GM18861 (cell line): ENCODE measurements around the gene METTL13.

Experiments used
- ATAC-seq: cut with Tn5 transposase; IDR thresholded peaks from one replicate; pipeline ENCODE4 v1.9.1; 2021; ENCODE audit not compliant: unreplicated experiment

The METTL13 gene

GRCh38 chr1:171802207-171802606, 20.7 kb downstream of the METTL13 start:
- no peak for ATAC-seq

- ATAC-seq: no peak
These were observed 21.6 kb downstream of the METTL13 start for GRCh38 chr1:171803045-171803444.

DNA sequence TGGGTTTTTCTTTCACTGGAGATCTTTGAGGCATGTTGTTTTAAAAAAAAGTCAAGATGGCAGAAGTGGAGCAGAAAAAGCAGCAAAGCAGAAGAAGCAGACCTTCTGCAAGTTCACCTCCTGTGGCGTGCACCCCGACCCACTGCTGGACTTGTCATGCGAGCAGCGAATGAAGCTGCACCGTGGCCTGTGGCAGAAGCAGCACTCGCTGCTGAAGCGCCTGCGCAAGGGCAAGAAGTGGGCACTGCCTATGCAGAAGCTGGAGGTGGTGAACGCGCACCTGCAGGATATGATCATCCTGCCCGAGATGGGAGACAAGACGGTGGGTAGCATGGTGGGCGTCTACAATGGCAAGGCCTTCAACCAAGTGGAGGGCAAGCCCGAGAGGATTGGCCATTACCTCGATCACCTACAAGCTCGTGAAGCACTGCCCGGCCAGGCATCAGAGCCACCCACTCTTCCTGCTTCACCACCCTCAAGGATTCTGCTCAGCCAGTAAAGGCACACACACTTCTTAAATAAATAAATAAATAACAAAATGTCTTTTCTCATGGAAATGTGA, 22.1 kb downstream of the METTL13 start:
- ATAC-seq: no peak

DNA sequence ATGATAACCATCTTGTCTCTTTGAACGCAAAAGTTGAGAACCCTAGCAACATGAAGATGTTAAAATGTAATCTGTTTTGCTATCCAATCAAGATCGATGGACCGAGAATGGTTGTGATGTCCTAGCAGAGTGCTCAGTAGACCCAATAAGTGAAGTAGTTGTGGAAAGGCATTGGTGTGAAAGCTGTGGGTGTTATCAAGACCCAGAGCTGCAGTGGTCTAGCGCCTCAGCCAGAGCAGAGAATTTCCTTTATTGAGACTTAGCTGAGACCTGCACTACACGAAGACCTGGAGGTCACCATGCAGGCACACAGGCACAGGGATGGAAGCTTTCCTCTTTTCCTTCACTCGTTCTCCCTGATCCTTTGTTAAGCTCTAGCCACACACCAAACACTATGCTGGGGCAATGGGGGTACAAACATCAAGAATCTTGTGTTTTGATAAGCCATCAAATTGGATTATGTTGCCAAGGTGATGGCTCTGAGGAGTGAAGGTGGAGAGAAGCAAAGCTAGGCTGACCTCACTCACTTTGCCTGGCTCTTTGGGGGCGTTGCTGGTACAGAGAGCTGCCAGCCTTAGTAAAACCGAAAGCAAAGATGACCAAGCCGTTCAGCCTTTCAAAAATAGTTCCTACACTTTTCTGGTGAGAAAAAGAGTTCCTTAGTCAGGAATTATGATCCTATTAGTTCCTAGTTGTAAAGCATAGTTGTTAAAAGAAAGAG, 24.1 kb downstream of the METTL13 start:
- peak; percentile 76 for ATAC-seq

GRCh38 chr1:171807556-171807955, 26.1 kb downstream of the METTL13 start:
- no peak for ATAC-seq

- no peak for ATAC-seq
These were observed 28.4 kb downstream of the METTL13 start for GRCh38 chr1:171809834-171810233.

- no peak for ATAC-seq
These were observed 30.2 kb downstream of the METTL13 start for GRCh38 chr1:171811672-171812071.

- ATAC-seq: no peak
These were observed 33.2 kb downstream of the METTL13 start for GRCh38 chr1:171814692-171815091.

- ATAC-seq: no peak
These were observed 34.9 kb downstream of the METTL13 start for GRCh38 chr1:171816300-171816901.

GRCh38 chr1:171817511-171818265, 36.2 kb downstream of the METTL13 start:
- ATAC-seq: peak; percentile 62

- ATAC-seq: no peak
These were observed 38.5 kb downstream of the METTL13 start for GRCh38 chr1:171819946-171820345.

- ATAC-seq: no peak
These were observed 45.5 kb downstream of the METTL13 start for GRCh38 chr1:171826973-171827372.

DNA sequence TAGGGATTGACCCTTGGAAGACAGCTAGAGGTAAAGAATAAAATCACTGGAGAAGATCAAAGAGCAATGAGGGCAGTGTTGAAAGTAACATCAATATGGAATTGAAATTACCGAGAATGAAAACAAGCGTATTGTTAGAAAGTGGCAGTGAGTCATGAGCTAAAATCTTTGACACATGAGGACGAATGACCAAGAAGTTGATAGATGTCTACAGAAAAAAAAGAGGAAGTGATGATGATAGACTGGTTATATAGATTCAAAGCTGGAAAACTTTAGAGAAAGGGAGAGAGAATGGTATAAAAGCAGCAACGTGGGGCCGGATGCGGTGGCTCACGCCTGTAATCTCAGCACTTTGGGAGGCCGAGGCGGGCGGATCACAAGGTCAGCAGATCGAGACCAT, 47.3 kb downstream of the METTL13 start:
- no peak for ATAC-seq

GRCh38 chr1:171833091-171833825, 51.8 kb downstream of the METTL13 start:
- no peak for ATAC-seq

DNA sequence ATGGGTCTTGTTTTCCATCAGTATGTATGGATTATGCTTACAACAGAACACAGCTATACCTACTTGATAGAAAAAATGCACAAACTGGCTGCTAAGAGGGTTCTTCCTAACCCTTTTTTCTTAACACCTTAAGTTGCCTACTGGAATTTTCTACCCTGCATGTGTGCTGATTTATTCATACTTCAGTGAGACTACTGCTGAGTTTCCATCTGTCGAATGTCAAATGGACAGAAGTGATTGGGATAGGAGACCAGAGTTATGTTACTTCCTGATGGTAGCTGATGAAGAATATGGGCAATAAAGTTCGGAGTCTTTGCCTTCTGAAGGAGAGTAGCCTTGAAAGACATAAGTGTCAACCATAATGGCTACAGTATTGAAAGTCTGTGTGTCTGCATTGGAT, 53.4 kb downstream of the METTL13 start:
- ATAC-seq: no peak

GRCh38 chr1:171835891-171836290, 54.4 kb downstream of the METTL13 start:
- no peak for ATAC-seq

DNA sequence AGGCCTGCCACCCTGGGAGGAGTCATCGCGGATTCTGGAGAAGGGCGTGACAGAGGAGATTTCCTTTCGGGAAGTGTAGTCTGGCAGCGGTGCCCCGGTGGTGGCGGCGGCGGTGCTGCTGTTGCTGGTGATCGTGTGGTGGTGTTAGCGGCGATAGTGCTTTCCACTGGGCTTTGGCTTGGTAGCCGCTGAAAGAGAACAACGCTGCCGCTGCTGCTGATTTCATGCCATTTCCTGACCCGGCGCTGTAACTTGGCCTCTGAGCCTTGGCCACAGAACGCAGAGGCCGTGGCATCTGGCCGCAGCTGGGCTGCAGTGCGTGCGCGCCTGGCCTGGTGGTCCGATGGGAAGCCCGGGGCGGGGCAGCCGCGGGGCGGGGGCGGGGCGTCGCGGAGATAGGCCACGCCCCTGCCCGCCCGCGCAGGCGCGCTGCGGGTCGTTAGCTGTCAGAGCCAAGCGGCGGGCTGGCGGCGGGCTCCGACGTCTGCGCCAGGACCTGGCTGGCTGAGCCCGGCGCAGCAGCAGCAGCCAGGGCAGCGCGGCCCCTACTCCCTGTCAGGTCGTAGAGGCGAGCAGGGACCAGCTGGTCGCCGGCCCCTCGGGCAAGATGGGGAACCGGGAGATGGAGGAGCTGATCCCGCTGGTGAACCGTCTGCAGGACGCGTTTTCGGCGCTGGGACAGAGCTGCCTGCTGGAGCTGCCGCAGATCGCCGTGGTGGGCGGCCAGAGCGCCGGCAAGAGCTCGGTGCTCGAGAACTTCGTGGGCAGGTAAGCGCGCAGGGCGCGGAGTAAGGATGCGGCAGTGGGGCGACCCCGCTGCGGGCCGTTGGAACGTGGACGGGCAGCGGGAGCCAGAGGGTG, 59.8 kb downstream of the METTL13 start, which contains the start of gene DNM3:
Gene DNM3 (plus strand): TSS at position 449 of the 861 bp plus-strand sequence. CDS start 159 bp downstream, at position 608.
- peak; percentile 70 for ATAC-seq

DNA sequence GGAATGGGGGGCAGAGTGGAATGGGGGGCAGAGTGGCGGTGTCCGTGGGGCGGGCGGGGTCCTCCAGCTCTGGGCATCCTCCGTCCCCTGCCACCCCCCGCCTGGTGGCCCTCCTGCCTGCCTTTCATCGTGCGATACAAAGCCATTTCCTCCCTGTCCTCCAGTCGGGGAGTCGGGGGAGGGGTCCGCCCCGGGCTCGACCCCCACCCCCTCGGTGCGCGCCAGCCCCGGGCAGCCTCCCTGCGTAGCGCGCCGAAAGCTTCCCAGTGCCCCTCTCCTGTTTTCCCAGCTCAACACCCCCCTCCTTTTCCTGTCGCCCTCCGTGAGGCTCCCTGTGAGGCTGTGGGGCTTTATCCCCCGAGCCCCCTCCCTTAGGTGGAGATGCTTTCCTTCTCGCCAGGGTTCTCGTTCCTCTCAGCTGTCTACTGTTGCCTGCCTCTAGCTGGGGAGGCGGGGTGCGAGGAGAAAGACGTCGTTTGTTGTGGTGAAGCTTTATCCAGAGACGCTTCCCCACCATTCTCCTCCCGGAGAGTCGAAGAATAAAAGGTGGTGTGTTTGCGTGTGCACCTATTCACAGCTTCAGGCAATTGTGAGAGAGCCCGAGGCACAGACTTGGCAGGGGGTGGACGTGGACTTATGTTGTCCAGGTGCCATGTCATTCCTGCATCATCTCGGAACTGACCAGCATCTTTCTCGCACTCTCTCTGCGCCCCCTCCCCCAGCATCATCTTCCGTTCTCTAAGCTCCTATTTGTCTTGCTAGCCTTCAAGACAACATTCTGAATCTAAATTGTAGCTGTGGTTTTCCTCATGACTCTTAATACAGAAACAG, 60.7 kb downstream of the METTL13 start:
- no peak for ATAC-seq

DNA sequence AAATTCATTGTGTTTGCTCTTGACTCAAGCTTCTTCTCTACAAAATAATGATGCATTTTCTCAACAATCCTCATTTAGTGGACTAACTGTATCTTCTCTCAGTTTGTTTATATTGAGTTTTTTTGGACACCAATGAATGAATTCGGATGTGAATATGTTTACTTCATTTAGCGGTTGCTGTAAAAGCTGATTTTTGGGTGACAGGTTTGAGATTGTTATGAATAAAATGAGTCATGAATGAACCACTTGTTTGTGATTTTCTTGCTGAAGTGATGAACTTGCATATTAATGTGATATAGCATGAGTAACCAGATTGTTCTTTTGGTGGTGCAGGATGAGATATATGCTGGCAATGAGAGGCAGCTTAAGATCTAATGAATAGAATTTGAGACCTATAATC, 62.9 kb downstream of the METTL13 start:
- ATAC-seq: no peak
